Measurements from ENCODE around the gene MSL1.
"Not testable (repeated sequence)": the region's sequence is repeated elsewhere in the genome, so short reads cannot be mapped to it uniquely, and the experiment has no call there.

The MSL1 gene

DNA sequence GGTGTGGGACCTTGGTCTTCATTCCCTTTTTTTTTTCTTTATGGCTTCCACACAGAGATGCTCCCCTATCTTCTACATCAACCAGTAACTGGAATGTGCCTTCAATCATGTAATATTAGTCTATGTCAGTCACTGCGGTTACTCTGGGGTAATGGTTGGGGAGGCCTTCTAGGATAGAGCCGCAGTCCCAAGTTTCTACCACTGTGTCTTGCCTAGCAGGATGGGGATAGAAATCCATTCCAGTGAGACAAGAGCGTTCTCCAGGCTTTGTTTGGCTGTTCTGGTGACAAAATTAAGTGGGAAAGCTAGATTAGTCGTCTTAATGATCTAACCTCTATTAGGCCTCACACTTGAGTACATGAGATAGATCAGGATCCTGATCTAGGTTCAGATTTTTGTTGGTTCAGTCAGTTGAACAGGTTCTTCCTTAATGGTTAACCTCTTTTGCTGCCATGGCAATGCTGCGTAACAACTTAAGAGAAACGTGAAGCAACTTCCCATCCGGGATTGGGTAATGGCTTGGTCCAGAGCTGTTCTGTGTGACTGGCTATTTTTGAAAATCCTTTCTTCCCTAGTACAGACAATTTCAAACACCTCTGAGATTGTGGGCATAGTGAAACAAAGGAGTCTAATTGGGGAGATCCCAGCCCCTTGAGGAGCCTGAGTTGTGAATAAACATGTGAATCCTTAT lies 8.7 kb downstream of the MSL1 start:
- no peak for DNase-seq

DNA sequence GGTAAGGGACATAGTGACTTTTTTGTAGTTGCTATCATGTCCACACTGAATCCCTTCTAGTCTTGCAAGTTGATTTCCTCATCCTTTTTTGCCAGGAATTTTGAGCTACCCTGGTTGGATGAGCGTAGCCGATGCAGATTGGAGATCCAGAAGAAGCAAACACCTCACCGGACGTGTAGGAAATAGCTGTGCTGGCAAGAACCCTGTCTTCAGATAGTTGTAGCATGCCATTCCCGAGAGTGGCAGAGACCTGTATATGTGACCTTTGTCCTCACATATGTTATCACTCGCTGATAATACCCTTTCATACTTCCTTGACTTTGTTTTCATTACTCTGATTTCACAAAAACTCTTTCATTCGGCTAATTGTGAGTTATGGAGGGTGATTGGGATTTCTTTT lies 12.4 kb downstream of the MSL1 start:
- DNase-seq: no peak

DNA sequence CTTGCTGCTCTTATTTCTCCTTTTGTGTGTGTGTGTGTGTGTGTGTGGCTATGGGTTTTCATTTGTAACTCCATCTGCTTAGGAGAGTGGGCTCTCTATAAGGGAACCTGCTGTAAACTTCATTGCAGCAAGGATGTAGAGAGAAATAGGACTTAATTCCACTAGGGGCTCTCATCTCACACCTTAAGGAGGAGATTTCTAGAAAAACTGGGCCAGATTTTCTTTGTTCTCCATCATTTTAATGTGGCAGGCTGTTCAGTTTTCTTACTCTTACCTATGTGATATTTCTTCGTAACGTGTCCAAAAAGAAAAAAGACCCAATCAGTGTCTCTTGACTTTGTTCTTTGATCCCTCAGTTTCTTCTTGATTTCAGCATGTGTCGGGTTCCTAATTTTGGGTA lies 14.0 kb downstream of the MSL1 start:
- no peak for DNase-seq

DNA sequence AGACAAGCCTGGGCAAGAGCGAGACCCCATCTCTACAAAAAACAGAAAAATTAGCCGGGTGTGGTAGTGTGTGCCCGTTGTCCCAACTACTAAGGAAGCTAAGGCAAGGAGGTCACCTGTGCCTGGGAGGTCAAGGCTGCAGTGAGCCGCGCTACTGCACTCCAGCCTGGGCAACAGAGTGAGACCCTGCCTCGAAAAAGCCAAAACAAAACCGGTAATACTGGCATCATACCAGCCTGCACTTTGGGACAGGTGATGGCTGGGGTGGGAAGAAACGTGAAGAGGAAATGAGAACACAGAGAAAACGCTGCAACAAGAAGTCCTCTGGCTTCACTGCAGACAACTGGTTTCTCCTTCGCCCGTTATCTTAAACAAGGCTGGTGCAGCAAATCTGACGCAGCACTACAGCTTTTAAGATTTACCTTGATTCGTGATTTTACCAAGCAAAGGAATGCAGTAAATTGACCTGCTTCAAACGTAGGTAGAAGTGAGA lies 17.8 kb downstream of the MSL1 start:
- DNase-seq: no peak

DNA sequence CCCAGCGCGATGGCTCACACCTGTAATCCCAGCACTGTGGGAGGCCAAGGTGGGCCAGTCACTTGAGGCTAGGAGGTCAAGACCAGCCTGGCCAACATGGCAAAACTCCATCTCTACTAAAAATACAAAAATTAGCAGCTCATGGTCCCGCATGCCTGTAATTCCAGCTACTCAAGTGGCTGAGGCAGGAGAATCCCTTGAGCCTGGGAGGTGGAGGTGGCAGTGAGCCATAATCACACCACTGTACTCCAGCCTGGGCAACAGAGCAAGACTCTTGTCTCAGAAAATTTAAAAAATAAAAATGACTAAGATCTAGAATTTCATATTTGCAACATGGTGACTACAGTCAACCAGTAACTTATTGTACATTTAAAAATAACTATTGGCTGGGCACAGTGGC lies 21.4 kb downstream of the MSL1 start:
- not testable (repeated sequence) for DNase-seq

DNA sequence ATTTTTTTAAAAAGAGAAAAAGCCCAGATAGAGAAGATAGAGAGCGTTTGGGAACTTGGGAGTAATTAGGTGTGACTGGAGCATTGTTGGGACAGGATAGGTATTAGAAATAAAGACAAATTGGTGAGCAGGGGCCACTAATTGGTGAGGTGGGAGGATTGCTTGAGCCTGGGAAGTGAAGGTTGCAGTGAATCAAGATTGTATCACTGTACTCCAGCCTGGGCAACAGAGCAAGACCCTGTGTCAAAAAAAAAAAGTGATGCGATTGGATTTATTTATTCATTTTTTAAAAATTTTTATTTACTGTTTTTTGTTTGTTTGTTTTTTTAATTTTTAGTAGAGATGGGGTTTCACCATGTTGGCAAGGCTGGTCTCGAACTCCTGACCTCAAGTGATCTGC lies 23.7 kb downstream of the MSL1 start:
- DNase-seq: no peak

DNA sequence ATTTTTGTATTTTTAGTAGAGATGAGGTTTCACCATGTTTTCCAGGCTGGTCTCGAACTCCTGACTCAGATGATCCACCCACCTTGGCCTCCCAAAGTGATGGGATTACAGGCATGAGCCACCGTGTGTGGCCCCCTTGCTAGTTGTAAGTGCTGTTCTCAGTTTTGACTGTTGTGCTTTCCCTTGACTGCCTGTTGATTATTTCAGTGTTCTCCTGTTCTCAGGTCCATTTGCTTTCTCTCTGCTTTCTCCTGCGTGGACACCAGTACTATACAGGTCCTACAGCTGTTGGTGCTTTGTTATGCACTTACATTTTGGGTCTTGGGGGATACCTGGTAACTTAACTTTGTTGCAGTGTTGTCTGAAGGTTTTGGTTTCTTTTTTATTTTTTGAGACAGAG lies 26.8 kb downstream of the MSL1 start:
- DNase-seq: no peak

DNA sequence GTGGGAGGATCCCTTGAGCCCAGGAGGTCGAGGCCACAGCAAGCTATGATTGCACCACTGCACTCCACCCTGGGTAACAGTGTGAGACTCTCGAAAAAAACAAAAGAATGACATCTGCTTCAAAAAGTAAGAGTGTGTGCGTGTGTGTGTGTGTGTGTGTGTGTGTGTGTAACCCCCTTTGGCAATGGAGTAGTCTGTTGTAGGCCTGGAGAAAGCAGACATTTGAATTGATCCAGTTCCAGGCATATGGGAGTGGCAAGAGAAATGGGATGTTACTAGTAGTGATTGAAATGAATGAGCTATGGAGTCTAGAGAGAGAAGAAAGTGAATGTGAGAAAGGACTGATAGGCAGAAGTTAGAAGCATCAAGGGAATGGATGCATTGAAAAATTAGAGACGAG lies 28.5 kb downstream of the MSL1 start:
- DNase-seq: no peak

DNA sequence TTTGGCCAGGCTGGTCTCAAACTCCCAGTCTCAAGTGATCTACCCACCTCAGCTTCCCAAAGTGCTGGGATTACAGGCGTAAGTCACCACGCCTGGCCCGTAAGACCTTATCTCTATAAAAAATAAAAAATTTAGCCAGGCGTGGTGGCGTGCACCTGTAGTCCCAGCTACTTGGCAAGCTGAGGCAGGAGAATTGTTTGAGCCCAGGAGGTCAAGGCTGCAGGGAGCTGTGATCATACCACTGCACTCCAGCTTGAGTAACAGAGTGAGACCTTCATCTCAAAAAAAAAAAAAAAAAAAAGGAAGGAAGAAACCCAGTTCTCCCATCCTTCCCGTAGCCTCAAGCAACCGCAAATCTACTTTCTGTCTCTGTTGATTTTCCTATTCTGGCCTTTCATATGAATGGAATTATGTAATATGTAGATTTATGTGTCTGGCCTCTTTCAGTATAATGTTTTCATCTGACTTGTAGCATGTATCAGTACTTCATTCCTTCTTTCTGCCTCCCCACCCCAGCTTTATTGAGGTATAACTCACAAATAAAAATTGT lies 29.7 kb downstream of the MSL1 start:
- no peak for DNase-seq

DNA sequence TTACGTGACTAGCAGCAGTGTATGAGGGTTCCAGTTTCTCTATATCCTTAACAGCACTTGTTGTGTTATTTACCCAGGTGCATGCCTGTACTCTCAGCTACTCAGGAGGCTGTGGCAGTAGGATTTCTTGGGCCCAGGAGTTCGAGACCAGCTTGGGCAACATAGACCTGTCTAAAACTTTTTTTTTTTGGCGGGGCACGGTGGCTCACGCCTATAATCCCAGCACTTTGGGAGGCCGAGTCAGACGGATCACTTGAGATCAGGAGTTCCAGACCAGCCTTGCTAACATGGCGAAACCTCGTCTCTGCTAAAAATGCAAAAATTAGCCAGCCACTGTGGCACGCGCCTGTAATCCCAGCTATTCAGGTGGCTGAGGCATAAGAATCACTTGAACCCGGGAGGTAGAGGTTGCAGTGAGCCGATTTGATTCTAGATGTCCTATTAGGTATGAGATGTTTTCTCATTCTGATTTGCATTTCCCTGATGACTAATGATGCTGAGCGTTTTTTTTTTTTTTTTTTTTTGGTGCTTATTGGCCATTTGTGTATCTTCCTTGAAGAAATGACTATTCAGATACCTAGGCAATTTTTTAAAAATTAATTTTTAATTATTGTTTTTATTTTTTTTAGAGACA lies 31.9 kb downstream of the MSL1 start:
- no peak for DNase-seq

DNA sequence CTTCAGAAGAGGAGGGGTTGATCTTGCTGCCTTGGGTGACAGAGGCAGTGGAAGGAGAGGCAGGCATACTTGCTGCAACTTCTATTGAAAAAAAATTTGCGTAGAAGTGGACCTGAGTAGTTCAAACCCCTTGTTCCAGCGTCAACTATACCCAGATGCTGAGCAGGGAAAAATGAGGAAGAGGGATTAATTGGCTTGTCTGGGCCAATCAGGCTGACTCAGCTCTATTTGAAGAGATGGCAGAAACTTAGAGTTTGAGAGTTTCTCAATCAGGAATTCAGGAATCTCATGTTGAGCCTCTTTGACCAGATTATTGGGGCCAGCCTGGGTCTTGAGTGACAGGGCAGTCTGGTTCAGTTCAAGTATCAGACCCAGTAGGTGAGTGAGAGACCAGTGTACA lies 36.2 kb downstream of the MSL1 start:
- DNase-seq: no peak

DNA sequence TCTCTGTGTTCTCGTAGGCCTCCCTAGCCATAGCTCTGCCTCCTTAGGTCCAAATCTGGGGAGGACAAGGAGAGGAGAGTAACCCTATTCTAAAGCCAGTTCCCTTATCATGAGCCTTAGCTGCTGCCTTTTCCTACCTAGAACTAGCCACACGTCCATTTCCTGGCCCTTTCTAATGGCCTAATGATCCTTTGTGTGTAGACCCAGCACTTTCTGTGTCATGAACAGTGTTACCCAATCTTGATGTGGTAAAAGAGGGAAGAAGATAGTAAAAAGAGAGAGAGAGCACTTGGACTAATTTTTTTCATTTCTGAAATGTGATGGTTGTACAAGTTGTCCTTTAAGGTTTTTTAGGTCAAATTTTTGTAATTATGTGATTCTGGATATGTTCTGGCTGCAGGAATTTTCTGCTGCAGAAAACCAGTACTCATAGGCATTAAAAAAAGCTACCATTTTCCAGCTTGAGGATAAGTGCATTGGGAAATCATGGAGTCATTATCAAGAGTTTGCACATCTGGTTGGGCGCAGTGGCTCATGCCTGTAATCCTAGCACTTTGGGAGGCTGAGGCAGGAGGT lies 36.8 kb downstream of the MSL1 start:
- DNase-seq: no peak

DNA sequence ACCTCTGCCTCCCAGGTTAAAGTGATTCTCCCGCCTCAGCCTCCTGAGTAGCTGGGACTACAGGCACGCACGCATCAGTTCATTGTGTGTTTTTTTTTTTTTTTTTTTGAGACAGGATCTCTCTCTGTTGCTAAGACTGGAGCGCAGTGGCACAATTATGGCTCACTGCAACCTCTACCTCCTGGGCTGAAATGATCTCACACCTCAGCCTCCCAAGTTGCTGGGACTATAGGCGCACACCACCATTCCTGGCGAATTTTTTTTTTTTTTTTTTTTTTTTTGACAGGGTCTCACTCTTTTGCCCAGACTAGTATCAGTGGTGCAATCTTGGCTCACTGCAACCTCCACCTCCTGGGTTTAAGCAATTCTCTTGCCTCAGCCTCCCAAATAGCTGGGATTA lies 37.7 kb downstream of the MSL1 start:
- no peak for DNase-seq

DNA sequence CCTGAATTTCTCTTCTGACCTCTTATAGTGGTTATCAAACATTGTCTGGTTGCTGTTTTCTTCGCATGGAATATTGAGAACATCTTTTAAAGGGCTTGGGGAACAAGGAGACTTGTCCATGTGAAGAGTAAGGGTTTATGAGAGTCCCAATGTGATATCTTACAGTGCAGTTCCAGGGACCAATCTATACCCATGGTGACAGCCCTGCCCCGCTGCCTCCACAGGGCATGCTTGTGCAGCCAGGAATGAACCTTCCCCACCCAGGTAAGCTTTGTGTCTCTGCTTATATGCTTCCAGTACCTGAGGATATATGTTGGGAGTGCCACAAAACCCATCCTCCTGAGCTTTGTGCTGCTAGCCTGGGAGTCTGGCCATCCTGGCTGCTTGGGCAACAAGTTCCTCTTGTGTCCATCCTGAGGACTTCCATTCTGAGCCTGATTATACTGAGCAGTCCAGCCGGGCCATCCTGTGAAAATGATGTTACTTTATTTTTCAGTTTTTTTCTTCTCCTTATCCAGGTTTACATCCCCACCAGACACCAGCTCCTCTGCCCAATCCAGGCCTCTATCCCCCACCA lies 46.0 kb downstream of the MSL1 start:
- DNase-seq: no peak

DNA sequence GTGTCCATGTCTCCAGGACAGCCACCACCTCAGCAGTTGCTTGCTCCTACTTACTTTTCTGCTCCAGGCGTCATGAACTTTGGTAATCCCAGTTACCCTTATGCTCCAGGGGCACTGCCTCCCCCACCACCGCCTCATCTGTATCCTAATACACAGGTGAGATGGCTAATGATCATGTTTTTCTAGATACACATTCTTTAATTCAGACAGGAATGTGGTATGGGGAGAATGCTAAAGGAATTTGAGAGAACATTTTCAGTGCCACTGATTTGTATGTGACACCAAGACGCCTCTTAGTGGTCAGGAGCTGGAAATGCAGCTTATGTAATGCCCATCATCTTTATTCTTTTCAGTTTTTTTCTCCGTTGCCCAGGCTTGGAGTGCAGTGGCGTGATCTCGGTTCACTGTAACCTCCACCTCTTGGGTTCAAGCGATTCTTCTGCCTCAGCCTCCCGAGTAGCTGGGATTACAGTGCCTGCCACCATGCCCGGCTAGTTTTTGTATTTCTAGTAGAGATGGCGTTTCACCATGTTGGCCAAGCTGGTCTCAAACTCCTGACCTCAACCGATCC lies 46.6 kb downstream of the MSL1 start:
- peak in 3 of 5 experiments; percentile 20 to 69 (median 43) for DNase-seq

DNA sequence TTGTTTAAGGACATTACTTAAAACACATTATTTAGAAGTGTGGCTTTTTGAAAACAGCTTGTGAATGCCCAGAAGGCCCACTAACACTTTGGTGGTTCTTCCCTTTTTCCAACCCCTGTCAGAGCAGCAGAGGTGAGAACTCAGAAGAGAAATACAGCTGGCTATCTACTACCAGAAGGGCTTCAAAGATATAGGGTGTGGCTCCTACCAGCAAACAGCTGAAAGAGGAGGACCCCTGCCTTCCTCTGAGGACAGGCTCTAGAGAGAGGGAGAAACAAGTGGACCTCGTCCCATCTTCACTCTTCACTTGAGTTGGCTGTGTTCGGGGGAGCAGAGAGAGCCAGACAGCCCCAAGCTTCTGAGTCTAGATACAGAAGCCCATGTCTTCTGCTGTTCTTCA lies 48.6 kb downstream of the MSL1 start:
- DNase-seq: no peak

DNA sequence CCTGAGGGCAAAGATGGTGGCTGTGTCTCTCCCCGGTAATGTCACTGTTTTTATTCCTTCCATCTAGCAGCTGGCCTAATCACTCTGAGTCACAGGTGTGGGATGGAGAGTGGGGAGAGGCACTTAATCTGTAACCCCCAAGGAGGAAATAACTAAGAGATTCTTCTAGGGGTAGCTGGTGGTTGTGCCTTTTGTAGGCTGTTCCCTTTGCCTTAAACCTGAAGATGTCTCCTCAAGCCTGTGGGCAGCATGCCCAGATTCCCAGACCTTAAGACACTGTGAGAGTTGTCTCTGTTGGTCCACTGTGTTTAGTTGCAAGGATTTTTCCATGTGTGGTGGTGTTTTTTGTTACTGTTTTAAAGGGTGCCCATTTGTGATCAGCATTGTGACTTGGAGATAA lies 50.0 kb downstream of the MSL1 start:
- DNase-seq: no peak

DNA sequence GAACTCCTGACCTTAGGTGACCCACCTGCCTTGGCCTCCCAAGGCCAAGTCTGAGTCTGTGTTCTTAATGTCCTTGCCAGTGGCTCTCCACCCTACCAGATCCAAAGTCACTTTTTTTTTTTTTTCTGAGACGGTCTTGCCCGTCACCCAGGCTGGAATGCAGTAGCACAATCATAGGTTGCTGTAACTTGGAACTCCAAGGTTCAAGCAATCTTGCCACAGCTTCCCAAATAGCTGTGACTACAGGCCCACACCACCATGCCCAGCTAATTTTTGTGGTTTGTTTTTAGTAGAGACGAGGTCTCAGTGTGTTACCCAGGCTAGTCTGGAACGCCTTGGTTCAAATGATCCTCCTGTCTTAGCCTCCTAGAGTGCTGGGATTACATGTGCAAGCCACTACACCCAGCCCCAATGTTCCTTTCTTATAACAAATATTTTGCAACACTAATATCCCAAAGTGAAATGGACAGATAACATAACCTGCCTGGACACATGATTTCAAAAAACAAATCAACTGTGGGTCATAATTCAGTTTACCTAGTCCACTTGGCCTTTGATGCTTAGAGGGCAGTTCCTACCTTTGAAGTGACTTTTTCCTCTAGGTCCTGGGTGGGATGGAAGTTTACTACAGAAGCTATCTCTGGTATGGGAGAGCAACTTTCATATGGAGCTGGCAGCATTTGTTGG lies 51.5 kb downstream of the MSL1 start:
- no peak for DNase-seq

DNA sequence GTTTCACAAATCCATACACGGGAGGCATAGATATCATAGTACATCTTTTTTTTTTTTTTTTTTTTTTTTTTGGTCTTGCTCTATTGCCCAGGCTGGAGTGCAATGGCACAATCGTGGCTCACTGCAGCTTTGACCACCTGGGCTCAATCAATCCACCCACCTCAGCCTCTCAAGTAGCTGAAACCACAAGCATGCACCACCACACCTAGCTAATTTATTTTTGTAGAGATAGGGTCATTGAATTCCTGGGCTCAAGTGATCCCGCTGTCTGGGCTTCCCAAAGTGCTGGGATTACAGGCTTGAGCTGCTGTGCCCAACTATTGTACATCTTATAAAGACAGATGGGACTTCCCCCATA lies 52.0 kb downstream of the MSL1 start:
- DNase-seq: no peak

DNA sequence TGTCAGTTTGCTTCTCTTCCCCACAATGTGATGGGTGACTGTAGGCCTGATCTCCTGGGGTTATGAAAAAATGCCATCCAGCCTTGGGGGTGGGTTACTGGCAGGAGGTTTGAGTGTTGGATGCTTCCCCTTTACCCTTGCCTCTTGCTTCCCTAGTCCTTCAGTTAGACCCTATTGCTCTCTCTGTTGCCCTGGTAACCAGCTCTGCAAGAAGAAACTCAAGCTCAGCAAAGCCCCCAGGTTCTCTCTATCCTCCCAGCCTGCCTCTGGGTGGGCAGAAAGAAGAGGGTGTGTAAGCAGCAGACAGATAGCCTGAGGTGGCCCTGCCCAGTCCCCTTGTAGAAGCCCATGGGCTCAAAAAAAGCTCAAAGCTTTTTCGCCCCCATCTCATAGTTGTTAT lies 52.7 kb downstream of the MSL1 start:
- no peak for DNase-seq

DNA sequence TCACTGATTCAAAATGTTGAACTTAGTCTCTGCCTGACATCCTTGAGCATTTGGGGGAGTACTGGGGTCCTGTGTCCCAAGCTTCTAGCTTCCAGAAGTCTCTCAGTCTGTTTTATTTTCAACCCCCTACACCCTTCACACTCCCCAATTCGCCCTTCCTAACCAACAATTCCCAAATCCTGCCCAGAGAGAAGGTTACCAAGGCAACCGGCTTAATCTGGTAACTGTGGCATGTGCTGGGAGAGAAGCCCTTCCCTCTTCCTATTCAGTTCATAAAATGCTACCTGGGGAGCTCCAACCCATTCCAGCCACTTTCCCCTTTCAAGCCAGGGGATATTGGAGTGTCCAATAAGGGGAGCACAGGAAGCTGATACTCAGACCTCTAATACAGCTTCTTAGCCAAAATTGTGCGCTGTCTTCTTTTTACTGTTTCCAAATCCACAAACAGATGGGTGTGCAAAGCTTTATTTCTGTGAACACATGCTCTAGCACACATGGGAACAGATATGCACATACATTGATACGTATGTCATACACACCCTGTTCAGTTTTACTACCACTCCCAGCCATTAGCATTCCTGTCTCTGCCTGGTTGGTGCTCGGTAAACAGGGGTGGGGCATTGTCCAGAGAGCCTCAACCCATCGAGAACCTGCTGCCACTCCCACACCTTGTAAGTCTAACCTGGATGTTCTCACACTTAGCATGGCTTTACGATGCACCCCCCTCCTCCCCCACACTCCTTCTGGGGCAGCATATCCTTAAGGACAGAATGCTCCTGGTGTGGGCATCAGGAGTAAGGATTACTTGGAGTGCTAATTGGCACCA lies 54.4 kb downstream of the MSL1 start:
- DNase-seq: no peak

DNA sequence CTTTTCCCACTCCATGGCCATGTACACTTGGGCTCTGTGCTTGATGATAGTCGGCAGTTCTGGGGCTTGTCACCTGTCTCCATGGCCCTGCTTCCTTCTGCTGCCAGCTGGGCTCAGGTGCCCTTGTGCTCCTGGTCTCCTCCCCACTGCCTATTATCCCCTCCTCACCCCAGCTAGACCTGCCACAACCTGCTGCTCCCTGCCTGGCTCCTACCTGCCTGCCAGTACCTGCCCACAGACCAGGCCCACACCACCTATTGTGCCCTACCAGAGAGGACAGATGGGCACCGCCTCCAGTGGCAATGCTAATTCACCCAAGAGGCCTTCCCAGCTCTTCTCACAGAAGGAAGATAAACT lies 55.0 kb downstream of the MSL1 start:
- DNase-seq: no peak

All from T-helper 2 cell (primary cell).